Measurements from ENCODE around the gene SHLD1. TPM values are rescaled to one million over a fixed set of nuclear protein-coding genes. Genes with fewer than 3 reads are reported as not detected.
"Not testable (repeated sequence)": the region's sequence is repeated elsewhere in the genome, so short reads cannot be mapped to it uniquely, and the experiment has no call there.

SHLD1 gene
- total RNA-seq, 1 donor from 2014 or later, result 6.9 TPM

DNA sequence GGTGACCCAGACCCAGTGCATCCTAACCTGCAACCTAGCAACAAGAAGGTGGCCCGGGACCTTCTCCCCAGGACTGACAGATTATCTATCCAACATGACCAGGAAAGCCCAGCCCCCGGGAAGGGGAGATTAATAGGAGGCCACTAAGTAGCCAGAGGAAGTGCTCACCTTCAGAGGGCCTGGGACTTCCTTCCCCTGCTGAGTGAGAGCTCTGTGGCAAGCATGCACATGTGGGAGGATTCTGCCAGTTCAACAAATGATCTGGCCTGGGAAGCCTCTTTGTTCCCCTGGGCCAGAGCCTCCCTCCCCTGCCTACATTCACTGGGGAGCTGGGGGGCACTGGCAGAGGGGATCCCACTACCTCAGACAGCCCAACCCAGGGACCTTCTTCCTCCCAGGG is 39.6 kb downstream of the SHLD1 start:
- no peak overlapping the region for H3K27ac Mint-ChIP-seq (ENCODE audit: unreplicated experiment)
- H3K4me1 Mint-ChIP-seq, result peaks cover 5% of the 10 kb centered on the region

GRCh38 chr20:5793916-5794315 is 43.7 kb downstream of the SHLD1 start:
- Mint-ChIP-seq H3K27me3 (ENCODE audit: low read depth) (no peaks in the 10 kb centered on the region), H3K36me3 (ENCODE audit: low read depth) (no peaks in the 10 kb centered on the region), H3K27ac (ENCODE audit: unreplicated experiment) (peak overlapping the region; percentile 14), H3K4me3 (no peak overlapping the region), H3K4me1 (no peaks in the 10 kb centered on the region), H3K9me3 (no peaks in the 10 kb centered on the region)
- DNase-seq (ENCODE audit: low read depth, low spot score), result no peak
- TF ChIP-seq, protein P1, sequence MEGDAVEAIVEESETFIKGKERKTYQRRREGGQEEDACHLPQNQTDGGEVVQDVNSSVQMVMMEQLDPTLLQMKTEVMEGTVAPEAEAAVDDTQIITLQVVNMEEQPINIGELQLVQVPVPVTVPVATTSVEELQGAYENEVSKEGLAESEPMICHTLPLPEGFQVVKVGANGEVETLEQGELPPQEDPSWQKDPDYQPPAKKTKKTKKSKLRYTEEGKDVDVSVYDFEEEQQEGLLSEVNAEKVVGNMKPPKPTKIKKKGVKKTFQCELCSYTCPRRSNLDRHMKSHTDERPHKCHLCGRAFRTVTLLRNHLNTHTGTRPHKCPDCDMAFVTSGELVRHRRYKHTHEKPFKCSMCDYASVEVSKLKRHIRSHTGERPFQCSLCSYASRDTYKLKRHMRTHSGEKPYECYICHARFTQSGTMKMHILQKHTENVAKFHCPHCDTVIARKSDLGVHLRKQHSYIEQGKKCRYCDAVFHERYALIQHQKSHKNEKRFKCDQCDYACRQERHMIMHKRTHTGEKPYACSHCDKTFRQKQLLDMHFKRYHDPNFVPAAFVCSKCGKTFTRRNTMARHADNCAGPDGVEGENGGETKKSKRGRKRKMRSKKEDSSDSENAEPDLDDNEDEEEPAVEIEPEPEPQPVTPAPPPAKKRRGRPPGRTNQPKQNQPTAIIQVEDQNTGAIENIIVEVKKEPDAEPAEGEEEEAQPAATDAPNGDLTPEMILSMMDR (conservative IDR thresholded peaks at IDR 0.05), result no peak

More for the DNA sequence above, 39.6 kb downstream of the SHLD1 start:
- DNase-seq (ENCODE audit: low read depth, low spot score), result no peak
- TF ChIP-seq, protein P1 (conservative IDR thresholded peaks at IDR 0.05), result no peak
- H3K4me3 Mint-ChIP-seq, result no peak overlapping the region
- no peaks in the 10 kb centered on the region for H3K9me3 Mint-ChIP-seq
- H3K36me3 Mint-ChIP-seq (ENCODE audit: low read depth), result no peaks in the 10 kb centered on the region
- H3K27me3 Mint-ChIP-seq (ENCODE audit: low read depth), result no peaks in the 10 kb centered on the region

DNA sequence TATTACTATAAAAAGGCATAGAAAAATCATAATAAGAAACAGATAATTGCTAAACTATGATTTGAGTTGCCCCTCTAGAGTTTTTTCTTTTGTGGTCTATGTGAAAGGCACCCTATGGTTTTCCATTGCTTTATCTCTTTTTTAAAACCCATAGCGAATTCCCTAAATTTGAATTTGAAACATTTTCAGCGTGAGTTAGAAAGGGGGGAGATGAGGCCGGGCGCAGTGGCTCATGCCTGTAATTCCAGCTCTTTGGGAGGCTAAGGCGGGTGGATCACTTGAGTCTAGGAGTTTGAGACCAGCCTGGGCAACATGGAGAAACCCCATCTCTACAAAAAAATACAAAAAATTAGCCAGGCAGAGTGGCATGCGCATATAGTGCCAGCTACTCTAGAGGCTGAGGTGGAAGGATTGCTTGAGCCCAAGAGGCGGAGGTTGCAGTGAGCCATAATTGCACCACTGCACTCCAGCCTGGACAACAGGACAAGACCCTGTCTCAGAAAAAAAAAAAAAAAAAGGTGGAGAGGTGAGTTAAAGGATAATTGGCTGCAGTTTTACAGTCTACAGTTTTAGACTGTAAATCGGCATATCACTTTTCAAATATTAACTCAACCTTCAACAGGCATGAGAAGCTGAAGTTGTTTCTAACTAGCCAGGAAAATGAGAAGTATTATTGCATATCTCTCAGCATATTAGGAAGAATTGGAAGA is 46.3 kb downstream of the SHLD1 start:
- H3K4me3 Mint-ChIP-seq, result no peak overlapping the region
- DNase-seq (ENCODE audit: low read depth, low spot score), result no peak

GRCh38 chr20:5797165-5797564 is 47.0 kb downstream of the SHLD1 start:
- H3K9me3 Mint-ChIP-seq, result no peaks in the 10 kb centered on the region
- TF ChIP-seq, protein P1 (conservative IDR thresholded peaks at IDR 0.05), result no peak
- H3K4me1 Mint-ChIP-seq, result no peaks in the 10 kb centered on the region
- H3K27me3 Mint-ChIP-seq (ENCODE audit: low read depth), result no peaks in the 10 kb centered on the region
- no peaks in the 10 kb centered on the region for H3K36me3 Mint-ChIP-seq (ENCODE audit: low read depth)
- no peak overlapping the region for H3K4me3 Mint-ChIP-seq
- no peak for DNase-seq (ENCODE audit: low read depth, low spot score)
- no peak overlapping the region for H3K27ac Mint-ChIP-seq (ENCODE audit: unreplicated experiment)

More for the DNA sequence above, 46.3 kb downstream of the SHLD1 start:
- Mint-ChIP-seq H3K27me3 (ENCODE audit: low read depth) (no peaks in the 10 kb centered on the region), H3K4me1 (no peaks in the 10 kb centered on the region), H3K36me3 (ENCODE audit: low read depth) (no peaks in the 10 kb centered on the region), H3K9me3 (no peaks in the 10 kb centered on the region), H3K27ac (ENCODE audit: unreplicated experiment) (peak overlapping the region; percentile 28)
- TF ChIP-seq, protein P1 (conservative IDR thresholded peaks at IDR 0.05), result no peak

- TF ChIP-seq, protein P1 (conservative IDR thresholded peaks at IDR 0.05), result no peak
- H3K27ac Mint-ChIP-seq (ENCODE audit: unreplicated experiment), result no peak overlapping the region
- no peaks in the 10 kb centered on the region for H3K4me1 Mint-ChIP-seq
- no peaks in the 10 kb centered on the region for H3K27me3 Mint-ChIP-seq (ENCODE audit: low read depth)
- H3K9me3 Mint-ChIP-seq, result no peaks in the 10 kb centered on the region
- no peak overlapping the region for H3K4me3 Mint-ChIP-seq
- DNase-seq (ENCODE audit: low read depth, low spot score), result no peak
- H3K36me3 Mint-ChIP-seq (ENCODE audit: low read depth), result no peaks in the 10 kb centered on the region
Measured at GRCh38 chr20:5797843-5798462, 47.8 kb downstream of the SHLD1 start.

GRCh38 chr20:5803754-5804303 is 53.6 kb downstream of the SHLD1 start:
- not testable (repeated sequence) for H3K4me1 Mint-ChIP-seq; H3K27me3 Mint-ChIP-seq (ENCODE audit: low read depth)

More at GRCh38 chr20:5803754-5804303, 53.6 kb downstream of the SHLD1 start:
- not testable (repeated sequence) for DNase-seq (ENCODE audit: low read depth, low spot score); H3K9me3 Mint-ChIP-seq; H3K27ac Mint-ChIP-seq (ENCODE audit: unreplicated experiment); H3K36me3 Mint-ChIP-seq (ENCODE audit: low read depth); H3K4me3 Mint-ChIP-seq
